NCI-H2029 (cell line): ENCODE measurements around the gene RHOBTB1.

Experiments used
- DNase-seq: peaks from one replicate; lab custom pipeline; 2025; lab: John Stamatoyannopoulos, UW

Gene RHOBTB1

GRCh38 chr10:60905580-60905979 is 38.4 kb downstream of the RHOBTB1 start:
- DNase-seq = no peak

DNA sequence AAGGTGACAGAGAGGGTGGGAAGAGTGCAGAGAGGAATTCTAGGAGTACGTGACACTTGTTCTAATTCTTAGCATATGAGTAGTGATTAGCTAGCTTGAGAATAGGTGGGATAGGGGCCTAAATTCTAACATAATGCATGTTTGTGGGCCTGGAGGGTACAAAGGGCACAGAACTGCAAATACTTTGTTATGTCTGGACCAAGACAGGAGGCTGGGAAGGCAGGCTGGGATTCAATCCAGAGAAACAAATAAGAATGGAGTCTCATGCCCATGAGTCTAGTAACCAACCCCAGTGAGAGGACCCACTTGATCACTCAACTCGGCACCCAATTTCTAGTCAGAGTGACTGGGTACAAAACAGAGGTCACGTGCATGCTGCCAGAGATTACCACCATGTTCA is 40.9 kb downstream of the RHOBTB1 start:
- DNase-seq = no peak

DNA sequence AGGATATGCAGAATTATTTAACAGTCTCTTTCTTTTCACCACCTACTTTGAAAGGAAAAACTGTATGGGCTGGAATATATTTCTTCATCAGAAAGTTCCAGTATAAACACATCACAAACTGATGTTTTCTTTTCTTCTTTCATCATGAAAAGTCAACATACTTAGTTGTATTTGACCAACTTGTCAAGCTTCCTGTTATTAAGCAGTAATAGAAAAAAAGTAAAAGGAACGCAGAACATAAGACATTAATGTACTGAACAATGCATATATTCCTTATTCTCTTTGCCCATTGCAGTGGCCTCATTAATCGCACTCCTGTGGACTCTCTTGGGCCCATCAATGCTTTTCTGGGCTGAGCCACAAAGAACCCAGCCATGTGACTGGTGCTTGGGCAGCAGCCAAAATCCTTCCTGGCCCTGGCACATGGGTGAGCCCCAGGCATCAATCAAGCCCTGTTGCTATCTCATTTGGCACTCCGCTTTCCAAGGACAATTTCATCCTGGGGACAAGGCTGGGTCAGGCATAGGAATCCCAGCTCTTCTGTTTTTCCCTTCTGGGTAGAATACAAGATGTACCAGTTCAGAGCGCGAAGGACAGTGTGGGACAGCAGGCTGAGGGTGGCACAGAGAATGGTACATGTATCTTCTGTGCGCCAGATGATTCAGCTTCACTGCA is 42.3 kb downstream of the RHOBTB1 start:
- peak; percentile 27 for DNase-seq

GRCh38 chr10:60899266-60899665 is 44.7 kb downstream of the RHOBTB1 start:
- no peak for DNase-seq

GRCh38 chr10:60898321-60898720 is 45.7 kb downstream of the RHOBTB1 start:
- no peak for DNase-seq

DNA sequence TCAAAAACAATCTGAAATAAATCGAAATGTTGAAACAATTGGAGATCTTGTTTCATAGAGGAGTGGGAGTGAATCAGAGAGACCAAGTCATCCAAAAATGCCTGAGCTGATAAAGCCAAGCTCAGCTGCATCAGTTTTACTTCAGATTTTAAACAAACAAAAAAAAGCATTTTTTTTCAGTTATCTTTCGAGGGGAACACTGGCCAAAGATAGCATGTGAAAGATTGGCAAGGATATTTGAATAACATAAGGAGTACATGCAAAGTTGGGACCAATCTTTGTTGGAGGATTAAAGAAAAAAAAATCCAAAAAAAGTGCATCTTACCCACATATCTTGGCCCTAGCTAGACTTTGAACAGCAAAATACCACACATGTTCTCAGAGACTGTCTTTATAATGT is 47.2 kb downstream of the RHOBTB1 start:
- no peak for DNase-seq

DNA sequence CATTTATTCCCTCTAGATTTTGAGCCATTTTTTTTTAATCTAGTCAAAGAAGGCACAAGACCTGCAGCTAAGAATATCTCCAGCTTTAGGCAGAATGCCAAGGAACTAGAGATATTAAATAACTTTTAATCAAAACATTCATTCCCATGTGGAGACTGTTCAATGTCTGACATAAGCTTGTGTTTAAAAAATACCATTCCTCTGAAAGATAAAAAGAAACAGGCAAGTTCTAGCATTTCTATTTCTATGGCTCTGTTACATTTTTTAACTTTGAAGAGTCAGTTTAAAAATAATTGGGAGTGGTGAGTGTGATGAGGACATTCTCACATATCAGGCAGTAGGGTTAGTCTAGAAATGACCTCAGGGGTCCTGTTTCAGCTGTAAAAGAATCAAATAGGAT is 48.0 kb downstream of the RHOBTB1 start:
- DNase-seq = no peak

DNA sequence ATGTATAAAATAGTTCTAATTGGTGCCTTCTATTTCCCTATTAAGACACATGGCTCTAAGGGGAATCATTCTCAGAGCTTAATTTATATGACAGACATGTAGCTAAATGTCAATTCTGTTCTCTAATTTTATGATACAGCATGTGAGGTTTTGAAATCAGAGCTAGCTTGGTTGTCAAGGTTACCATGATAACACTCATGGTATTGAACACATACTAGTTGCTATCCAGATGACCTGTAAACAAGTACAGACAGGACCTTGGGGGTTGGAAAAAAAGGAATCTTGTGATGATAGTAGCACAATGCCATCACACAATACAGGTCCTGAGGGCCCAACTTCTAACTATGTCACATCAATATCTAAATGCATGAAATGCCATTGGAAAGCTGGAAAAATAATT is 49.2 kb downstream of the RHOBTB1 start:
- DNase-seq = no peak

DNA sequence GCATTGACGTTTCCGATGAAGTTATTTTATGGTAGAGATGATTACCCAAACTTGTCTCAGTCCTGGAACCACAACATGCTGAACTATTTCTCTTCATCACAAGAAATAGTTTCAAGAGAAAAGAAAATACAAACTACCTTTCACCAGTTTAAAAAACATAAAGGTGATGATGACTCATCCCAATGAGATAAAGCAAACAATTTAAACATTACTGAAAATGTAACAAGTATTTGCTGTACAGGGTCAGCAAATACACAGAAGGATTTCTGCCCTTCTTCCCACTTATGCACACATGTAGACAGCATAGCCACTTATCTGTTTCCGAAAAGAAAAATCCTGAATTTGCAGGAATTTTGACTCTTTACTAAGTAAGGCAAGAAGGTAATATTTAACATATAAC is 50.8 kb downstream of the RHOBTB1 start:
- no peak for DNase-seq

GRCh38 chr10:60892571-60892970 is 51.4 kb downstream of the RHOBTB1 start:
- no peak for DNase-seq

GRCh38 chr10:60890811-60891210 is 53.2 kb downstream of the RHOBTB1 start:
- no peak for DNase-seq

DNA sequence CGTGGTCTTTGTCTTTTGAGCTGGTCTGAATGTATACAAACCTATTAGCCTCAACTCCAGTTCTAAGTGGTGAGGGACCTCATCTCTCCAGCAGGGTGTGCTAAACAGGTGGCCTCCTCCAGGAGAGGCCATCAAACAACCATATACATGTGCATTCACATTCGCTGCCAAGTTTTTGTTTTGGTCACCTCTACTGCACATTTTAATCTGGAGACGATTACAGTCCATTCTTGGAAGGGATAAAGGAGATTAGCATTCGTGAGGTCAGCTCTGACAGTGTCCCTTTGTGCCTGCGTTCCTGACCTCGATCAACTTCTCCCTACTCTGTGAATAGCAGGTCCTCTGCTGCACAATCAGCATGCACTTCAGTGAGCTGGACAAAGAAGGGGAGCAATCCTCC is 60.8 kb downstream of the RHOBTB1 start:
- no peak for DNase-seq

GRCh38 chr10:60878224-60878623 is 65.8 kb downstream of the RHOBTB1 start:
- no peak for DNase-seq

DNA sequence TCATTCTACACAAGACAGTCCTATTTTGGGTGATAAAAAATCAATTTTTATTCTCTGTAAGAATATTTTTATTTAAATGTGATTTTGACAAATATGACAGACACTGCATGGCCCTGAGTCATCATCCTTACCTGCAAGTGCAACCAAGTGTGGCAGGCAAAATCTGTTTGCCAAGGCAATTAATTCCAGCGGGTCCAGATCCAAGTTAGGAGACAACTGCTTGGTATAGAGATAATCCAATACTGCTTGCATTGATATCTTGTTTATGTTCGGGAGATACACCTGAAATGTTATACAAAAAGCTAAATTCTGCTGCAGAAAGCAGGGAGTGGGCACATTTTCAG is 66.2 kb downstream of the RHOBTB1 start:
- DNase-seq = no peak

GRCh38 chr10:60877061-60877776 is 66.8 kb downstream of the RHOBTB1 start:
- DNase-seq = no peak

DNA sequence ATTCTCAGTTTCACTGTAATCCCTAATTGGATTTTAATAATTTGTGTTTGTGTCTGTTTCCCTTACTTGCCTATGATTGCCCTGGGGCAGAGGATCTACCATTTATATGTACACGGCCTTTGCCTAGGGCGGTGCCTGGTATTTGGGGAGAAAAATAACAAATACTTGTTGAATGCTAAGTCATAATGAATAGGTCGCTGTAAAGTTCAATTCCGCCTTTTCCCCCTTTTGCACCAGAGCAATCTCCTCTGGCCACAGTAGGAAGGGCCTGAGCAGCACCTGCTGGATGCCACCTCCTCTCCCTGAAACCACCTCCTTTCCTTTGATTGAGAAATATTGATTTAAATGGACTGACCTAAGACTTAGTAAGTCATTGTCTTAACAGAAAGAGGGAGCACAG is 70.2 kb downstream of the RHOBTB1 start:
- DNase-seq = no peak

GRCh38 chr10:60872451-60872850 is 71.5 kb downstream of the RHOBTB1 start:
- no peak for DNase-seq

- DNase-seq = no peak
Measured at GRCh38 chr10:60871215-60871614, 72.8 kb downstream of the RHOBTB1 start.

- DNase-seq = no peak
Measured at GRCh38 chr10:60870803-60871202, 73.2 kb downstream of the RHOBTB1 start.

- no peak for DNase-seq
Measured at GRCh38 chr10:60870416-60870728, 73.6 kb downstream of the RHOBTB1 start.

DNA sequence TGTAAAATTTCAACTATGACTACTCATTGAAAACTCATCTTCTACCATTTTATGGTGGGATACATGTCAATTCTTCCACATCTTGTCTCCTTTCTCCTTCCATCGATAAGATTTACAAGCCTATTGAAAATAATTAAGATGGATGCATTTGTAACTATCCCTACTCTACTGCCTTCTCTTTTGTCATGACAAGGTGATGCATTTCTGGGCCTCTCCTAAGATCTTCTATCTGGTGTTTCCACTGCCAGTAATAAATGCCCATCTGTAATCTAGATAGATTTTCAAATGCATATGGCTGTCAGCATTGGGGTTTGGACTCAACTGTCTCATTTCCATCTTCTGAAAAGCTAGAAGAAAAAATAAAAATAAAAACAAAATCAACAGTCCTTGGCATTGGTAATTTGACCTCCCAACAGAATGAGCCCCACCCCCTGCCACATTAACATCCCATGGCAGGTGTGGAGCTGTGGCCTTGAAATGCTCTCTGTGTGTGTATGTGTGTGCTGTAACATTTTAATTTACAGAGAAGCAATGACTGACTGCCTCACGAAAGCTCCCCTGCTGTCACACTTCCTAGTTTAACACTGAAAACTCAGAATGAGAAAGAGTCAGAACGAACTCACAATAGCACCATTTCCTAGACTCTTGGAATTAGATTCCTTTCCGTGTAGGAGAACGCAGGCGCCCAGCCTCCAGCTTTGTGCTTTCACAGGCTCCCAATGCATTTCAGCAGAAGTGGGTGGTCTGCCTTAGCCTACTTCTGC is 74.2 kb downstream of the RHOBTB1 start:
- DNase-seq = no peak

DNA sequence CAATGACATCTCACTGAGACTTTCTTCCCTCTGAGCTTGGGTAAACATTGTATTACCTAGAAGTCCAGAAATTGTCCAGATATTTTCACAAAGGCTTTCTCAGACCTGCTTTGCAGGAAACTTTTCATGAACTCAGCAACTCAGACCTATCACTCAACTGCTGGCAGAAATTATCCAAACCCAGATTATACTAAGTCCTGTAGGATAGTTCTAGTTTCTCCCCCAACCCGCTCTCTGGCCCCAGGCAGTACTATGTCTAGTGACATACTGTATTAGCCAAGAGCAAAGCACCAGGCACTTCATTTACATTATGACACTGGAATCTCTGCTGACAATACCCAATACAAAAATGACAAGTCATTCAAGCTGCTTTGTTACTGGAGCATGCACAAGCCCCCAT is 75.0 kb downstream of the RHOBTB1 start:
- DNase-seq = no peak

DNA sequence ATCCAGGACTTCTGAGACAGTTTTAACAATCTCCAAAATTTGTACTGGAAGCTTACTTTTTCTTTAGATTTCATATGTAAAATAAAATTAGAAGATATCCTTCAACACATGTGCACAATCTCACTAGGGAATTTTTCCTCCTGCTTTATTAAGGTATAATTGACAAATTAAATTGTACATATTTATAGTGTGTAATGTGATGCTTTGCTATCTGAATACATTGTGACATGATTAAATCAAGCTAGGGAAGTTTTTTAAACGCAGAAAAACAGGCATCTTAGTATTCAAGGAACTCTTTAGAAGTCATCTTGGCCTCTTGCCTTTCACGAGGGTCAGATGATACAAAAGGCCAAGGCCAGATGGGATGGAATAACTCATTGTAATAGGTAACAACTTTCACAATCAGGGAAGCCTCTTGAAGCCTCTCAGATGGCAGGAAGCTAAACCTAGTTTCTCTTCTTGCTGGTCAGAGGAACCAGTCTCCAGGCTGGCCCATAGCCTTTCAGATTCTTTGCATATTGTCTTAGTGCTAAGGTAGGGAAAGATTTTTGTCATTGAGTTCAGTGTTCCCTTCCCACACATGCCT is 78.7 kb downstream of the RHOBTB1 start:
- DNase-seq = no peak
